Hepatocyte (in vitro differentiated cells): ENCODE measurements around the gene KRCC1. TPM values are rescaled to one million over a fixed set of nuclear protein-coding genes. Genes with fewer than 3 reads are reported as not detected.

Source experiments
- DNase-seq: peaks from one replicate; pipeline ENCODE4 v3.0.0-alpha.2; 2016; ENCODE audit warnings: low spot score
- H2AFZ ChIP-seq: fragments of 200-600 bp; sonication (generic); 2 replicates; pipeline ENCODE4 v1.6.0; 2016; ENCODE audit warnings: antibody characterized with exemption, mild to moderate bottlenecking
- H3K27ac ChIP-seq: fragments of 200-600 bp; sonication (generic); 2 replicates; pipeline ENCODE4 v1.5.1; 2016; ENCODE audit warnings: mild to moderate bottlenecking
- H3K27me3 ChIP-seq: fragments of 200-600 bp; sonication (generic); 2 replicates; pipeline ENCODE4 v1.6.1; 2016
- H3K36me3 ChIP-seq: fragments of 200-600 bp; sonication (generic); replicated peaks from 2 replicates; pipeline ENCODE4 v1.5.1; 2016; ENCODE audit warnings: low read depth; ENCODE audit not compliant: insufficient read depth
- H3K4me1 ChIP-seq: fragments of 200-600 bp; sonication (generic); 2 replicates; pipeline ENCODE4 v1.5.1; 2016; ENCODE audit warnings: mild to moderate bottlenecking, moderate library complexity; ENCODE audit not compliant: insufficient read depth
- H3K4me2 ChIP-seq: fragments of 200-600 bp; sonication (generic); 2 replicates; pipeline ENCODE4 v1.6.0; 2016
- H3K4me3 ChIP-seq: fragments of 200-600 bp; sonication (generic); 2 replicates; pipeline ENCODE4 v1.5.1; 2016; ENCODE audit warnings: mild to moderate bottlenecking
- H3K79me2 ChIP-seq: fragments of 200-600 bp; sonication (generic); 2 replicates; pipeline ENCODE4 v1.6.0; 2017; ENCODE audit warnings: mild to moderate bottlenecking
- H3K9me2 ChIP-seq: fragments of 200-600 bp; sonication (generic); replicated peaks from 2 replicates; pipeline ENCODE4 v1.6.0; 2017; ENCODE audit warnings: mild to moderate bottlenecking; ENCODE audit not compliant: insufficient read depth
- H3K9me3 ChIP-seq: fragments of 200-600 bp; sonication (generic); 2 replicates; pipeline ENCODE4 v1.5.1; 2016; ENCODE audit warnings: low read depth, mild to moderate bottlenecking
- H4K20me1 ChIP-seq: fragments of 200-600 bp; sonication (generic); 2 replicates; pipeline ENCODE4 v1.6.0; 2016; ENCODE audit warnings: mild to moderate bottlenecking; ENCODE audit not compliant: insufficient read depth, poor library complexity, severe bottlenecking
- EZH2 ChIP-seq: fragments of 200-600 bp; sonication (generic); IDR thresholded peaks from 2 replicates; pipeline ENCODE4 v1.6.1; 2016; ENCODE audit warnings: antibody characterized with exemption, mild to moderate bottlenecking, borderline replicate concordance
- EZH2phosphoT487 ChIP-seq: fragments of 200-600 bp; sonication (generic); IDR thresholded peaks from one replicate; pipeline ENCODE4 v1.6.1; 2018; ENCODE audit warnings: antibody characterized with exemption, mild to moderate bottlenecking, low read depth, moderate library complexity; ENCODE audit not compliant: unreplicated experiment, severe bottlenecking
- WGBS: methylation state at CpG from one replicate; pipeline ENCODE4 v1.1.6; 2016; ENCODE audit warnings: low lambda C conversion rate; ENCODE audit errors: missing lambda C conversion rate; 5-methylcytosine and 5-hydroxymethylcytosine counted together
- polyA plus RNA-seq: library from polyadenylated mRNA; unstranded; fragments of >200 nt; fragmentation: Nextera tagmentation; extraction: Ambion mirVana; gene quantifications from 2 replicates; pipeline ENCODE4 v1.2.1, GENCODE V29; 2016
- total RNA-seq: library from RNA; depleted of rRNA; stranded (reverse); fragments of >200 nt; gene quantifications from 2 replicates; pipeline ENCODE4 v1.2.3, GENCODE V29; 2014
- TF ChIP-seq, protein P1 (sequence below): fragments of 200-600 bp; sonication (generic); IDR thresholded peaks from 2 replicates; pipeline ENCODE4 v1.5.1; 2016; ENCODE audit warnings: antibody characterized with exemption, mild to moderate bottlenecking; ENCODE audit not compliant: poor library complexity

Gene KRCC1
- total and polyA plus RNA-seq, 2 experiments from 2014 or later: 18.3 to 30.9 TPM

DNA sequence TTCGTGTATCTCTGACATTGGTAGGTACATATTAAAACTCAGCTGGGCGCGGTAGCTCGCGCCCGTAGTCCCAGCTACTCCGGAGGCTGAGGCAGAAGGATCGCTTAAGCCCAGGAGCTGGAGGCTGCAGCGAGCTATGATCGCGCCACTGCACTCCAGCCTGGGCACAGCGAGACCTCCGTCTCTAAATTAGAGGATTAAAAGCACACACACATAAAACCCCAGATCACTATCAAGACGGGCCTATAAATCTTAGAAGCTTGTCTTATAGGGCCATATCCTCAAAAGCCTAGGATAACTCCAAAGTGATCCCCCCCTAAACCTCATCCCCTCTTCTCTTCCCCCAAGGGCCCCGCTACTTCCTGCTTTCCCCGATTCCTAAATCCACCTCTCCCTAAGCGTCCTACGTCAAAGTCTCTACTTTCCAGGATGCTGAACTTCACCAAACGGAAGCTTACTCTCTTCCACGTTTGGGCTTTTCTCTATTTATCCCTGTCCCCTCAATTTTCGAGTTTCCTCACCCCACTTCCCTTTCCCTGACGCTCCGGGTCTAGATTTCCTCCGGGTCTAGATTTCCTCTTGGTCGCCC lies 707 bp downstream of the KRCC1 start:
- no peaks in the 10 kb centered on the region for H3K27me3 ChIP-seq
- H3K4me1 ChIP-seq: peaks cover 24% of the 10 kb centered on the region
- H4K20me1 ChIP-seq: peaks cover 4% of the 10 kb centered on the region
- H3K4me3 ChIP-seq: peak overlapping the region; percentile 92
- DNase-seq: peak; percentile 44
- WGBS: 22% methylated on average over 25 of the region's 25 CpGs
- TF ChIP-seq EZH2 (no peak), EZH2phosphoT487 (no peak)
- TF ChIP-seq, protein P1, sequence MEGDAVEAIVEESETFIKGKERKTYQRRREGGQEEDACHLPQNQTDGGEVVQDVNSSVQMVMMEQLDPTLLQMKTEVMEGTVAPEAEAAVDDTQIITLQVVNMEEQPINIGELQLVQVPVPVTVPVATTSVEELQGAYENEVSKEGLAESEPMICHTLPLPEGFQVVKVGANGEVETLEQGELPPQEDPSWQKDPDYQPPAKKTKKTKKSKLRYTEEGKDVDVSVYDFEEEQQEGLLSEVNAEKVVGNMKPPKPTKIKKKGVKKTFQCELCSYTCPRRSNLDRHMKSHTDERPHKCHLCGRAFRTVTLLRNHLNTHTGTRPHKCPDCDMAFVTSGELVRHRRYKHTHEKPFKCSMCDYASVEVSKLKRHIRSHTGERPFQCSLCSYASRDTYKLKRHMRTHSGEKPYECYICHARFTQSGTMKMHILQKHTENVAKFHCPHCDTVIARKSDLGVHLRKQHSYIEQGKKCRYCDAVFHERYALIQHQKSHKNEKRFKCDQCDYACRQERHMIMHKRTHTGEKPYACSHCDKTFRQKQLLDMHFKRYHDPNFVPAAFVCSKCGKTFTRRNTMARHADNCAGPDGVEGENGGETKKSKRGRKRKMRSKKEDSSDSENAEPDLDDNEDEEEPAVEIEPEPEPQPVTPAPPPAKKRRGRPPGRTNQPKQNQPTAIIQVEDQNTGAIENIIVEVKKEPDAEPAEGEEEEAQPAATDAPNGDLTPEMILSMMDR: no peak
- peak overlapping the region; percentile 75 for H2AFZ ChIP-seq
- H3K4me2 ChIP-seq: peak overlapping the region; percentile 73
- H3K36me3 ChIP-seq: no peaks in the 10 kb centered on the region
- peaks cover 50% of the 10 kb centered on the region for H3K79me2 ChIP-seq
- H3K9me2 ChIP-seq: no peaks in the 10 kb centered on the region
- H3K27ac ChIP-seq: peak overlapping the region; percentile 99
- H3K9me3 ChIP-seq: no peaks in the 10 kb centered on the region

DNA sequence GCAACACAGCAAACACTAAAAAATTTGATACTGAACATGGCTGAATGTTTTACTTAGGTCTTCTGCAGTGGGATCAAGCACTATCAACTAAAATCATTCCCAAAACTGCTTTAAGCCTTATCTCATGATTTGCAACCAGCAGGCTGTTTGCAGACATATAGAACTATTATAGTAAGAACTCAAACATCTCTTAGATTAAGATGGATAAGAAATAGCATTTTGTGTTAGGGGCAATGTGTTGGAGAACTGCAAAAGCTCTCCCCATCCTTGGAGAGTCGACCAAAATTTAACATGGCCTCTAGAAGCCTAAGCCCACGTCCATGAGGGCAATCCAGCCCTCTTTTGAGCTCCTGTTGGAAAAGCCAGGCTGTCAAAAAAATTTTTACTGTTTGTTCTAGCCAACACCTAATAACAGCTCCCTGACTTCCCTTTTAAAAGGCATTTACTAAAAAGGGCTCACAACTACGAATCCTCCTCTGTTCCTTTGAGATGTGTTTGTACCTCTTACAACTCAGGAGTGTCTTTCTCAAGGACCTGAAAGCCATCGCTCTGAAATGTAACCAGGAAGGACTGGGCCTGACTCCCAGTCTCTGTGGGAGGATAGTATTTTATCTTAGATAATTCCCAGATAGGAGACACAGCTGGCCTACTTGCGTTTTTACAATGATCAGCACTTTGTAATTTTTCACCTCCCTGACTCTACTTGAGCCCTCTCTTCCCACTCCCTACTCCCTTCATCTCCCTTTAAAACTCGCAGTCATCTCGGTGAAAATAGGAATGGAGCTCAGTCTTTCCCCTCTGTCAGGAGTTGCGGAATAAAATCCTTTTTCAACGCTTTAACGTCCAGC lies 1.4 kb downstream of the KRCC1 start:
- Histone ChIP-seq H3K4me1 (peaks cover 24% of the 10 kb centered on the region), H3K9me2 (no peaks in the 10 kb centered on the region), H3K4me3 (peak overlapping the region; percentile 92), H3K36me3 (no peaks in the 10 kb centered on the region), H4K20me1 (peaks cover 4% of the 10 kb centered on the region), H3K79me2 (peaks cover 54% of the 10 kb centered on the region), H3K9me3 (no peaks in the 10 kb centered on the region), H3K27me3 (no peaks in the 10 kb centered on the region), H2AFZ (peak overlapping the region; percentile 75), H3K27ac (peak overlapping the region; percentile 99), H3K4me2 (peak overlapping the region; percentile 73)
- TF ChIP-seq, protein P1: no peak
- no peak for TF ChIP-seq EZH2
- no peak for TF ChIP-seq EZH2phosphoT487
- DNase-seq: no peak
- 48% methylated on average over 10 of the region's 10 CpGs for WGBS

DNA sequence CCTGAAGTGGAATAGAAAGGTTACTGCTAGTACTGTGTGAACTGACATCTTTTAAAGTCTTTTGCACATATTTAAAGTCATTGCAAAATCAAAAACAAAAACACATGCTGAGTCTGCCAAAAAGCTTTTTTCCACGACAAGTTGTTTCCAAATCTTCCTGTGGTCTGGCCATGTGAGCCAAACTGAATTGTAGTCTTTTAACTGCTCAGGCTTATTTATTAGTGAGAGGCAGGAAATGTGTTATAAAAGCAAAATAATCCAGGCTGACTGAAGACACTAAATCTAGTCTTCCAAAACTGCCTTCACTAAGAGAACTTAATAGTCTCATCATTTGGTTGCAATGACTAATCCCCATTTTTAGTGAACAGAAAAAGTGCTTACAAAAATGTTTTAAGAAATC lies 2.3 kb downstream of the KRCC1 start:
- H3K4me2 ChIP-seq: peak overlapping the region; percentile 73
- H3K4me1 ChIP-seq: peaks cover 24% of the 10 kb centered on the region
- WGBS: 63% methylated on average over 1 of the region's 1 CpG
- DNase-seq: no peak
- peaks cover 62% of the 10 kb centered on the region for H3K79me2 ChIP-seq
- H2AFZ ChIP-seq: no peak overlapping the region
- no peaks in the 10 kb centered on the region for H3K27me3 ChIP-seq
- no peak overlapping the region for H3K4me3 ChIP-seq
- no peaks in the 10 kb centered on the region for H3K9me2 ChIP-seq
- H3K36me3 ChIP-seq: no peaks in the 10 kb centered on the region
- TF ChIP-seq EZH2phosphoT487 (no peak), EZH2 (no peak)
- TF ChIP-seq, protein P1: no peak
- peak overlapping the region; percentile 99 for H3K27ac ChIP-seq
- peaks cover 4% of the 10 kb centered on the region for H4K20me1 ChIP-seq
- no peaks in the 10 kb centered on the region for H3K9me3 ChIP-seq
